GM21360 (cell line): ENCODE data around the gene BSND.
"Not testable (repeated sequence)": the region's sequence is repeated elsewhere in the genome, so short reads cannot be mapped to it uniquely, and the experiment has no call there.

Experiments used
- ATAC-seq: cut with Tn5 transposase; IDR thresholded peaks from one replicate; pipeline ENCODE4 v1.9.1; 2021; ENCODE audit warnings: mild to moderate bottlenecking, moderate library complexity; ENCODE audit not compliant: unreplicated experiment

BSND gene

GRCh38 chr1:54998677-54999076 lies at the start of gene BSND:
Gene BSND, plus strand, starts transcription at chr1:54998933. Its CDS starts 254 bp downstream, at chr1:54999187.
- peak; percentile 50 for ATAC-seq

GRCh38 chr1:54949053-54949452 lies 49.7 kb upstream of the BSND start:
- ATAC-seq, result no peak

- ATAC-seq, result no peak
Measured at GRCh38 chr1:54950006-54950368, 48.7 kb upstream of the BSND start.

GRCh38 chr1:54950369-54951163 lies 48.2 kb upstream of the BSND start:
- no peak for ATAC-seq

GRCh38 chr1:54951810-54952226 lies 46.9 kb upstream of the BSND start:
- no peak for ATAC-seq

- no peak for ATAC-seq
Measured at GRCh38 chr1:54952950-54953718, 45.6 kb upstream of the BSND start.

- ATAC-seq, result no peak
Measured at GRCh38 chr1:54953846-54954245, 44.9 kb upstream of the BSND start.

- ATAC-seq, result no peak
Measured at GRCh38 chr1:54955359-54955758, 43.4 kb upstream of the BSND start.

- ATAC-seq, result no peak
Measured at GRCh38 chr1:54956726-54957125, 42.0 kb upstream of the BSND start.

GRCh38 chr1:54959241-54959640 lies 39.5 kb upstream of the BSND start:
- no peak for ATAC-seq

- no peak for ATAC-seq
Measured at GRCh38 chr1:54962612-54963395, 35.9 kb upstream of the BSND start.

- ATAC-seq, result not testable (repeated sequence)
Measured at GRCh38 chr1:54963829-54964228, 34.9 kb upstream of the BSND start.

- peak; percentile 83 for ATAC-seq
Measured at GRCh38 chr1:54965624-54966340, 33.0 kb upstream of the BSND start.

- no peak for ATAC-seq
Measured at GRCh38 chr1:54967372-54967771, 31.4 kb upstream of the BSND start.

GRCh38 chr1:54968551-54968950 lies 30.2 kb upstream of the BSND start:
- ATAC-seq, result no peak

- ATAC-seq, result no peak
Measured at GRCh38 chr1:54969879-54970278, 28.9 kb upstream of the BSND start.

GRCh38 chr1:54970901-54971300 lies 27.8 kb upstream of the BSND start:
- ATAC-seq, result no peak

GRCh38 chr1:54971317-54971791 lies 27.4 kb upstream of the BSND start:
- ATAC-seq, result peak; percentile 80

GRCh38 chr1:54972436-54972835 lies 26.3 kb upstream of the BSND start:
- ATAC-seq, result no peak

GRCh38 chr1:54973205-54973921 lies 25.4 kb upstream of the BSND start:
- ATAC-seq, result no peak
